WI38 (cell line): Measurements from ENCODE around the gene PIAS4.
A peak's percentile ranks its signal among the peaks of the same experiment; 100 is the strongest.

Experiments
- H3K4me3 ChIP-seq: 2 replicates; pipeline ENCODE4 v1.5.1; 2011; ENCODE audit warnings: low read depth, mild to moderate bottlenecking, control low read depth, low read length
- CTCF ChIP-seq: IDR thresholded peaks from 2 replicates; pipeline ENCODE4 v1.5.1; 2012; ENCODE audit warnings: low read depth, mild to moderate bottlenecking, control low read depth, low read length

PIAS4 gene

GRCh38 chr19:4007021-4007835, at the start of gene PIAS4:
Gene PIAS4, plus strand, starts transcription at chr19:4007736. Its CDS starts 25 bp downstream, at chr19:4007761.
- TF ChIP-seq CTCF = no peak

GRCh38 chr19:3958836-3959765, 48.4 kb upstream of the PIAS4 start:
- TF ChIP-seq CTCF = no peak
- no peak overlapping the region for H3K4me3 ChIP-seq

More at GRCh38 chr19:4007021-4007835, at the start of gene PIAS4:
- peak within 1 kb of the TSS; percentile 93 for H3K4me3 ChIP-seq

GRCh38 chr19:3959766-3960131, 47.8 kb upstream of the PIAS4 start:
- TF ChIP-seq CTCF = no peak
- no peak overlapping the region for H3K4me3 ChIP-seq

- TF ChIP-seq CTCF = no peak
- no peak overlapping the region for H3K4me3 ChIP-seq
Observed at GRCh38 chr19:3961007-3961406, 46.5 kb upstream of the PIAS4 start.

- no peak overlapping the region for H3K4me3 ChIP-seq
- no peak for TF ChIP-seq CTCF
Observed at GRCh38 chr19:3963458-3964255, 43.9 kb upstream of the PIAS4 start.

- no peak overlapping the region for H3K4me3 ChIP-seq
- TF ChIP-seq CTCF = no peak
Observed at GRCh38 chr19:3964256-3965194, 43.0 kb upstream of the PIAS4 start.
